K562 treated with DMSO at 1 percent for 24 hours (cell line): ENCODE results near the gene FAM114A2. TPM values are rescaled to one million over a fixed set of nuclear protein-coding genes. Genes with fewer than 3 reads are reported as not detected.

Source experiments
- total RNA-seq: library from RNA; unstranded; fragments of 300-600 nt; gene quantifications from 2 replicates; pipeline ENCODE4 v1.2.3, GENCODE V29; 2022; ENCODE audit warnings: low read depth; ENCODE audit not compliant: insufficient read depth

FAM114A2 gene
- 13.1 and 20.3 TPM in 2 replicates for total RNA-seq

GRCh38 chr5:154038707-154039457, at the start of gene FAM114A2, which contains the start of gene MFAP3:
TSS of gene FAM114A2 (minus strand) at chr5:154038910. CDS start at chr5:154034953, 3,957 bp downstream.
TSS of gene MFAP3 (plus strand) at chr5:154038967. CDS start at chr5:154049723, 10,756 bp downstream.

Other genes with a start within 250 kb of the FAM114A2 start
- 13.4 and 18.2 TPM in 2 replicates for gene MFAP3, start 57 bp upstream of the FAM114A2 start, total RNA-seq
- gene GALNT10, start 151.8 kb upstream of the FAM114A2 start, total RNA-seq: 16.4 and 17.4 TPM in 2 replicates